Sigmoid colon (tissue), 4 donors: Measurements from ENCODE around the gene CAP2.

Experiments used
- CTCF ChIP-seq, 4 experiments: fragments of 450-650 bp in 3 of 4; fragments of 200-600 bp in 1 of 4; IDR thresholded peaks; one replicate each; pipeline ENCODE4 v1.5.1; 2016 to 2019; ENCODE audit warnings: antibody characterized with exemption in 4 of 4, mild to moderate bottlenecking in 3 of 4, moderate library complexity in 2 of 4
- EP300 ChIP-seq, 4 donors: sonication (generic); formaldehyde crosslinking; IDR thresholded peaks; one replicate each; pipeline ENCODE4 v1.6.1; 2017; ENCODE audit warnings: antibody characterized with exemption in 4 of 4
- POLR2A ChIP-seq, 2 donors: fragments of 450-650 bp; IDR thresholded peaks; one replicate each; pipeline ENCODE4 v1.6.1; 2016; ENCODE audit warnings: antibody characterized with exemption in 2 of 2, mild to moderate bottlenecking in 2 of 2, moderate library complexity in 2 of 2
- POLR2AphosphoS5 ChIP-seq, 4 donors: sonication (generic); formaldehyde crosslinking; IDR thresholded peaks; one replicate each; pipeline ENCODE4 v1.6.1; 2017; ENCODE audit warnings: antibody characterized with exemption in 4 of 4

GRCh38 chr6:17417817-17418216 lies 24.4 kb downstream of the CAP2 start:
- TF ChIP-seq CTCF (IDR thresholded peaks at IDR 0.05) (no peak), POLR2A (IDR thresholded peaks at IDR 0.05) (no peak), POLR2AphosphoS5 (IDR thresholded peaks at IDR 0.05) (no peak), EP300 (IDR thresholded peaks at IDR 0.05) (no peak)
